NT2/D1 (cell line): ENCODE measurements around the gene MYH15.

Experiments
- SUZ12 ChIP-seq: IDR thresholded peaks from 2 replicates; pipeline ENCODE4 v1.6.1; 2011; ENCODE audit not compliant: insufficient read length, insufficient read depth; ENCODE audit errors: extremely low read depth
- YY1 ChIP-seq: IDR thresholded peaks from 2 replicates; pipeline ENCODE4 v1.6.1; 2011; ENCODE audit not compliant: insufficient read length, insufficient read depth

DNA sequence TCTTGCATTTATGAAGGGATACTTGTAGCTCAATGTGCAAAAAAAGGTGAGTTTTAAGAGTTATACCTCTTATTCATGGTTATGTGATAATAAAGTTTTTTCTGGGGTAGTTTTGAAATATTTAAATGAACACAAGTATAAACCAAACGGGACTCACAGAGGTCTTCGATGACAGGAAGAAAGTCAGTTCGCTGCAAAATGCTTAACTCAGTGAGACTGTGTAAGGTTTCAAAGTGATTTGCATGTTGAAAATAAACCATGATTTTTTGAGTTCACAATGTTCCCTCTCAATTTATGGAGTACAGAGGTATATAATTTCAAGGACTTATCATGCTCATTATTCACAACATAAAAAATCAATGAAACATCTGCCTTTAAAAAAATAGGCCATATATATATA is 36.3 kb upstream of the MYH15 start:
- no peak for TF ChIP-seq SUZ12
- TF ChIP-seq YY1 = no peak
